Fibroblast of skin of right quadriceps (primary cell): ENCODE measurements around the gene TMPRSS11E.
"Not testable (repeated sequence)": the region's sequence is repeated elsewhere in the genome, so short reads cannot be mapped to it uniquely, and the experiment has no call there.

ENCODE experiments used
- DNase-seq: peaks from one replicate; pipeline ENCODE4 v3.0.0-alpha.2; 2013

Gene TMPRSS11E, protein sequence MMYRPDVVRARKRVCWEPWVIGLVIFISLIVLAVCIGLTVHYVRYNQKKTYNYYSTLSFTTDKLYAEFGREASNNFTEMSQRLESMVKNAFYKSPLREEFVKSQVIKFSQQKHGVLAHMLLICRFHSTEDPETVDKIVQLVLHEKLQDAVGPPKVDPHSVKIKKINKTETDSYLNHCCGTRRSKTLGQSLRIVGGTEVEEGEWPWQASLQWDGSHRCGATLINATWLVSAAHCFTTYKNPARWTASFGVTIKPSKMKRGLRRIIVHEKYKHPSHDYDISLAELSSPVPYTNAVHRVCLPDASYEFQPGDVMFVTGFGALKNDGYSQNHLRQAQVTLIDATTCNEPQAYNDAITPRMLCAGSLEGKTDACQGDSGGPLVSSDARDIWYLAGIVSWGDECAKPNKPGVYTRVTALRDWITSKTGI

DNA sequence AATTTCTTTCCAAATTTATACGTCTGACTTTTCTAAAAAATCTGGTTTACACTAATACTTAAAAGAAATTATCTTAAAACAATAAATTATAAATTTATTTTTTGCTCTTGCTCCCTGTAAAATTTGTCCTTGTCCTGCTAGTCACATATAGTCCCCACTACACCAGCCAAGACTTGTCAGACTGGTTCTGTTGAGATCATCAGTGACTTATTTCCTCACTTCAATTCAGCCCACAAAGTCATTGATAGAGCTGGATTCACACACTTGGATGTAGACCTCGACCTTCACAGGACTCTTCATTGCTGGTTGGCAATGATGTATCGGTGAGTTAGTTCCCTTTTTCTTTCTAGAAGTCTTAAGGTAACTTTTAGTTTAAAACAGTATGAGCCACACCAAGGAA is at the start of gene TMPRSS11E:
TSS of gene TMPRSS11E (plus strand) at position 263 of the 400 bp plus-strand sequence. CDS start at position 313, 50 bp downstream.
- DNase-seq, result no peak

DNA sequence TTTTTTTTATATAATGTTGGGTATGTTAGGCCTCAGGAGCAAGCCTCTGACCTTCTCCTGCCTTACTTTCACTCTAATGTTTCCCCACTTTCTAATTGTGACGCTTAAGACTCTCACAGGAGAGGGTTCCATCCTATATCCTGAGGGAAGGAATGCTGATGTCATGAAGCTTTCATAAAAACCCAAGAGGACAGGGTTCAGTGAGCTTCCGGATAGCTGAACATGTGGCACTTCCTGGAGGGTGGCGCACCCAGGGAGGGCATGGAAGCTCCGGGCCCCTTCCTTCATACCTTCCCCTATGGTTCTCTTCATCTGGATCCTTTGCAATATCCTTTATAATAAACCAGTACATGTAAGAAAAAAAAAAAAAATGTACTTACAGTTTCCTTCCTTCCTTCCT is 48.0 kb upstream of the TMPRSS11E start:
- no peak for DNase-seq

DNA sequence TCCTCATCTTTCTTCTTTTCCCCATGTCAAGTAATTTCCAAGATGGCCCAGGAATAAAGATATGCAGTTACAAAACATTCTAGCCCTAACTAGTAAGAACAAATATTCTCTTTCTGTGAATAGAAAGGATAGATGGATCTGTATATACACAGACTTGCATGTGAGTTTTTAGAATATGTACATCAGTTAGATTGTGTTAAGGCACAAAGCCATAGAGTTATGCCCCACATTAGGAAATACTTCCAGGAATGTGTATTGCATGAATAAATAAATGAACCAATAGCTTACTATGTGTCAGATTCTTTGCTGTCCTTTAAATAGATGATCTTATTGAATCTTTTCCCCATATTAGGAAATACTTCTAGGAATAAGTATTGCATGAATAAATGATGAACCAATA is 46.0 kb upstream of the TMPRSS11E start:
- DNase-seq, result peak; percentile 6

DNA sequence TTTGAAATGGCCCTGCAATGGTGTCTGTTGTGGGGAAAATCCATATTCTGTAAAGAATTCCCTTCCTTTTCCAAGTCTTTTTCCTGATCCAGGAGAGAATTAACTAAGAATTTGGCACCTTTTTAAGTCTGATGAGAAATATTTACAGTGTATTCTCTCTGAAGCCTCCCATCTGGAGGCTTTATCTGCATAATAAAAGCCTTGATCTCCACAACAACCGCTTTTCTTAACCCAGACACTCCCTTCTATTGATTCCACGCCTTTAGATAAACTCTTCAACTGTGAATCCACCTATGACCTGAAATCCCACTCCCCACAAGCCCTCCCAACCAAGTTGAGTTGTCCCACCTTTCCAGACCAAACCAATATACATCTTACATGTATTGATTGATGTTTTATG is 43.1 kb upstream of the TMPRSS11E start:
- DNase-seq, result no peak

DNA sequence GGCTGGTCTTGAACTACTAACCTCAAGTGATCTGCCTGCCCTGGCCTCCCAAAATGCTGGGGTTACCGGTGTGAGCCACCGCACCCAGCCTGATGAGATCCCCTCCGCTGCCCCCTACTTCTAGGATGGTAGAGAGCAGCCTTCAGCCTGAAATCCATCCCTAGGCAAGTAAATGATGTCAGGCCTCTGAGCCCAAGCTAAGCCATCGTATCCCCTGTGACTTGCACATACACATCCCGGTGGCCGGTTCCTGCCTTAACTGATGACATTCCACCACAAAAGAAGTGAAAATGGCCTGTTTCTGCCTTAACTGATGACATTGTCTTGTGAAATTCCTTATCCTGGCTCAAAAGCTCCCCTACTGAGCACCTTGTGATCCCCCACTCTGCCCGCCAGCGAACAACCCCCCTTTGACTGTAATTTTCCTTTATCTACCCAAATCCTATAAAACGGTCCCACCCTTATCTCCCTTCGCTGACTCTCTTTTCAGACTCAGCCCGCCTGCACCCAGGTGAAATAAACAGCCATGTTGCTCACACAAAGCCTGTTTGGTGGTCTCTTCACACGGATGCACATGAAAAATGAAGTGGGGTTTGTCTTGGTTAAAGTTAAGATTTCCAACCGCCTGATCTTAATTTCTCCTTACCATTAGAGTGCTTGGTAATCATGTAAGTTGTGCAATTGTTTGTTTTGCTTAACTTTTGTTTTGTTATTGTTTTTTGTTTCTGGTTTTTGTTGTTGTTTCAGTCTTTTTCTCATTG is 41.4 kb upstream of the TMPRSS11E start:
- DNase-seq, result not testable (repeated sequence)

DNA sequence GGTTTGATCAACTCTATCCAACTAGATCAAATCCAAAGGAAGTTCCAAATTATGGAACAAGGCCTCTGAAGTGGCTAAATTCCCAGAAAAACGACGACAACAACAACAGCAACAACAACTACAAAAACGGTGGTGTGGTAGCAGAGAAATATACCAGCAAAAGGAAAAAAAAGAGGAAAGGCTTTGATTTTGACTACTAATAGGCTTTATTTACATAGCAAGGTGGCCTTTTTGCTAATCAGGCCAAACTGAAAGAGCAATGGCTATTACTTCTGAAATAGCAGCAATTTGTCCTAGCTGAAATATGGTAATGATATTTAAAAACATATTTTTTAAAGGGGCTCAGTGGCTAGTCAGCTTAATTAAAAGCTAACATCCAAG is 40.8 kb upstream of the TMPRSS11E start:
- DNase-seq, result no peak

DNA sequence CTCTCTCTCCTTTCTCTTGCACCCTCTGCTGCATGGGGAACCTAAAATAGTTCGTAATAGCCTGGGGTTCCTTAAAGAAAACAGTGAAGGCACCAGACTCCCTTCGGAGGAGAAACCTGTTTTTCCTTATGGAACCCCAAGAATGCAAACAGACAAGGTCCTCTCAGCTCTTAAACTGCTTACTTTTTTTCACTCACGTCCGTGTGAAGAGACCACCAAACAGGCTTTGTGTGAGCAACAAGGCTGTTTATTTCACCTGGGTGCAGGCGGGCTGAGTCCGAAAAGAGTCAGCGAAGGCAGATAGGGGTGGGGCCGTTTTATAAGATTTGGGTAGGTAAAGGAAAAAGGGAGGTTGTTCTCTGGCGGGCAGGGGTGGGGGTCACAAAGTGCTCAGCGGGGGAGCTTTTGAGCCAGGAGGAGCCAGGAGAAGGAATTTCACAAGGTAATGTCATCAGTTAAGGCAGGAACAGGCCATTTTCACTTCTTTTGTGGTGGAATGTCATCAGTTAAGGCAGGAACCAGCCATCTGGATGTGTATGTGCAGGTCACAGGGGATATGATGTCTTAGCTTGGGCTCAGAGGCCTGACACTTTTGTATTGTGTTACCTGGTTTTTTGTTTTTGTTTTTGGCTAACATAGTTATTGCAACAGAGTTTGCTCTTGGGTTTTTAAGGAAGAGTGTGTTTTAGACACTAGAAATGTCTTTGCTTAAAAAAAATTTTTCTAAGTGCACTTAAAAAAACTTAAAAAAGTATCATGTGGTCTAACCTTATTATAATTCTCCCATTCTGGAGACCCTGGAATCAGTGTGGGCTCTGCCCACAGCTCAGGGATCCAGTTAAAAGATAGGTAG is 40.0 kb upstream of the TMPRSS11E start:
- not testable (repeated sequence) for DNase-seq

DNA sequence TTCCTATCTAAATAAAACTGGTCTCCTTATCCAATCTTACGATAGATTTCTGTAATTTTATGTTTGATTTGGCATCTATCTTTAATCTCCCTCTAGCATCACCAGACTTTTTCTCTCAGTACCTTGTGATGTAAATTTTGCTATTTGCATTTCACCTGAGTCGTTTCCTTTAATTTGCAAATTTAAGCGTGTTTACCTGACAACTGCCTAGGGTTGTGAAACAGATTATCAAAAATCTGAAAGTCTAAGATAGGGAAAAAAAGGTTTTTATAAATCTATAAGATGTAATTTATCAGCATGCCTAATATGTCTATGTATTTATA is 39.4 kb upstream of the TMPRSS11E start:
- DNase-seq, result no peak

DNA sequence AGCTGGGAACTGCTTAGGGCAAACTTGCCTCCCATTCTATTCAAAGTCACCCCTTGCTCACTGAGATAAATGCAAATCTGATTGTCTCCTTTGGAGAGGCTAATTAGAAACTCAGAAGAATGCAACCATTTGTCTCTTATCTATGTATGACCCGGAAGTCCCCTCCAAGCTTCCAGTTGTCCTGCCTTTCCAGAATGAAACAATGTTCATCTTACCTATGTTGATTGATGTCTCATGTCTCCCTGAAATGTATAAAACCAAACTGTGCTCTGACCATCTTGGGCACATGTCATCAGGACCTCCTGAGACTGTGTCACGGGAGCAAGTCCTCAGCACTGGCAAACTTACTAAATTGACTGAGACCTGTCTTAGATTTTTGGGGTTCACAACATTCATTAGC is 37.1 kb upstream of the TMPRSS11E start:
- DNase-seq, result no peak

DNA sequence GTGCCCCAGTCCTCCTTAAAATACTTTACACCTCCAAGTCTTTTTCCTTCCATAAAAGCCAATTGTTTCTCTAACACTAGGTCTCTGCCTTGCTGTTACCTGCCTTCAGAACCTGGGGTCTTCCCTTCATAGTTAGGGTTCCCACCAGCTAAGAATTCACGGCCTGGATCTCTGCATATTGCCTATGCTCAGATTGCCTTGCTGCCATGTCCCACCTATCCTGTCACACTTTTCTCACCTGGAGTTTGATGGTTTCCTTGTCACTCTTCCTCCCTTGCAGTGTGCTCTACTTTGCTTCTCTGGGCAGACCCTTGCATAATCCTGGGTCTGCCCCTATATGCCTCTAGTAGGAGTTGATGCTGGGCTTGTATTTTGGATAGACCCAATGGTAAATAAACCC is 36.6 kb upstream of the TMPRSS11E start:
- DNase-seq, result no peak

DNA sequence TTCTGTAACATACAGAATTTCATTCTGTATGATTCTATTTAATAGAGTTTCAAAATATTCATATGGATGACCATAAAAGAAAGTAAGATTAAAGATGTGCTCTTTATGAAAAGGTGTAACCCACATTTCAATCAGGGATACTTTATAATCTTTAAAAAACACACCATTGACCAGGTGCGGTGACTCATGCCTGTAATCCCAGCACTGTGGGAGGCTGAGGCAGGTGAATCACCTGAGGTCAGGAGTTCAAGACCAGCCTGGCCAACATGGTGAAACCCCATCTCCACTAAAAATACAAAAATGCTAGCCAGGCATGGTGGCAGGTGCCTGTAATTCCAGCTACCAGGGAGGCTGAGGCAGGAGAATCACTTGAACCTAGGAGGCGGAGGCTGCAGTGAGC is 35.2 kb upstream of the TMPRSS11E start:
- DNase-seq, result not testable (repeated sequence)

DNA sequence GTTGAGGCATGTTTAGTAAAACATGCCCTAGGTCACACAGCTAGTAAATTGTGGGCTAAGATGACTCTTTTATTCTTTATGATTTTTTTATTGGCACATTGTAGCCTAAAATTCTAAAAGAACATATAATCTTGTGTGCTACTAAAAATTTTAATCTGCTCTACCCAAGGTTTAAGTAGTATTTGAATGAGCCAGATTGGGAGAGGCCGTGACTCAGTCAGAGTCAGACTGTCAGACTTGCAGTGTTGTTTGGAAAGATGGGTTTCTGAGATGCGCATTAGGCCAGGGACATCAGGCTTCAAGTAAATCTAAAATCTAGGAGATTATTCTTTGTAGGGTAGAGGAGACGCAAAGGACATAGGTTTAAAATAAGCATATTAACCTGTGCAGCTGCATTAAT is 30.7 kb upstream of the TMPRSS11E start:
- no peak for DNase-seq

DNA sequence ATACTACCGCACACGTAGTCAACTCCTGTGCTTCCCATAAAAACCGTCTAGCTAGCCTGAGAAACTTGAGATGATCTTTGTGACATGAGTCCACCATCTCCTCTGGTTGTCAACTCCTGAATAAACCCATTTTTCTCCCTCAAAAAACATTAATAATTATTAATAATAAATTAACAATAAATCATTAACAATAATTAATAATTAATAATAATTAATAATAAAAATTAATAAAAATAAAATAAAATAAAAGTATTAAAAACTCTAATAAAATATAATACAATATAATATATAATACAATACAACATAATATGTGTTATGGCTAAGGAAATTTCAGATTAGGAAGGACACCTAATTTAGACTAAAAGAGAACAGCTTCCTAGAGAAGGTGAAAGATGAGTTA is 20.7 kb upstream of the TMPRSS11E start:
- no peak for DNase-seq

DNA sequence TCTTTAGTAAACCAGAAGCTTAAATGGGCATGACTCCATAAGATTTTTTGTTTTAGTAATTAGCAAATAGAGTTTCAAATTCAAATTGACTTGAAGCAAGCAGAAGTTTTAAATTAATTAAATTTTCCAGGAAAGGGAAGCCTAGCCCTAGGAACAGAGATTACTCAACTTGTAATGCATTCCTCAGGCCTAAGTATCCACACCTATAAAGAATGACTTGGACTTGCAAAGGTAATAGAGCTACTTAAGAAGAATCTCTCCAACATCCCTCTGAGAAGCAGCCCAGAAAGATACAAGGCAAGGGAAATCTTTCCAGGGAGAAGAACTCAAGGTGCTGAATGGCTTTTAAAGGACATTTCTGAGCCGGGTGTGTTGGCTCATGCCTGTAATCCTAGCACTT is 16.9 kb upstream of the TMPRSS11E start:
- DNase-seq, result no peak

DNA sequence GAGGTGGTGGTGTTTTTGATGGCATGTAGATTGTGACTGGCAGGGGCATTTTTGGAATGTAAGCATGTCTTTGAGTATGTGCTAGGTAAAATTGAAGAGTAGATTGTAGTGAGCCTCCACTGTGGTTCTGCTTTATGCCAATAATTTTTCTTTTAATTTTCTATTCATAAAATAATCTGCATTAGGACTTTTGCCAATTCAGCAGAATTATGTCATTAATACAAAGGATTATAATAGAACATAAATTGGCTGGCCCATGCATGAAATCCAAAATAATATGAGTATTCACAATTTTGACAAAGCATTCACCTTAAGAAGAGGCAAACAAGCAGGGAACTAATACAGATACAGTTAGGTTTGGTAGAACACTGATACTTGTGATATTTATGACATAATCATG is 14.9 kb upstream of the TMPRSS11E start:
- no peak for DNase-seq

DNA sequence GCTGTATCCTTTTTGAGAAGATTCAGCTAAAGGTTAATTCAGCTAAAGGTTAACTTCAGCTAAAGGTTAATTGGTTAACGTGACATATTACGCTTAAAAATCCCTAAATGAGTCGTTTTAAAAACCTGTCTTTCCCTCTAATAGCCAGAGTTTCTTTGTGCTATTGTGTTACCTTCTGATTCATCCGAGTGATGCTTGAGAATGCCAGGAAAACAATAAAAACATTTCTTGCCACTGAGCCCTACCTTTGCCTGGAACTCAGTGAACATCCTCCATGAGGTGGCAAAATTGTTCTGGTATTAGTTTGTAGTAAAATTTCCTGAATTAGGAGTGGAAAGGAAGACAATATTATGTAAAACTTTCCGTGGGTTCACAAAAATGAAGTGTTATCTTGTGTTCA is 13.7 kb upstream of the TMPRSS11E start:
- no peak for DNase-seq

DNA sequence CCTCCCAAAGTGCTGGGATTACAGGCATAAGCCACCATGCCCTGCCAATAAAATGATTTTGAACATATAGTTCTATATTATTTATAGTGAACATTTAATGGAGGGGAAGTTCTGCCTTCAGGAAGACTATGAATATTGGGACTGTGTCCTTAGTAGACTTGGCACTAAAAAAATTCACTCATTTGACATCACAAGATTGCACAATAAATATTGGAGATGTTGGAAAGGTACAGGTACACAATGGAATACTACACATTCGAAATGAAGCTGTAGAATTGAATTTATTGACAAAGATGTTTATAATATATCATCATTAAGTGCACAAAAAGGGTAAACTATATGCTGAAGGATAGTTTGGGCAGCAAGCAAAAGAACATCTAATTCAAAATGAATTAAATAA is 13.0 kb upstream of the TMPRSS11E start:
- no peak for DNase-seq

DNA sequence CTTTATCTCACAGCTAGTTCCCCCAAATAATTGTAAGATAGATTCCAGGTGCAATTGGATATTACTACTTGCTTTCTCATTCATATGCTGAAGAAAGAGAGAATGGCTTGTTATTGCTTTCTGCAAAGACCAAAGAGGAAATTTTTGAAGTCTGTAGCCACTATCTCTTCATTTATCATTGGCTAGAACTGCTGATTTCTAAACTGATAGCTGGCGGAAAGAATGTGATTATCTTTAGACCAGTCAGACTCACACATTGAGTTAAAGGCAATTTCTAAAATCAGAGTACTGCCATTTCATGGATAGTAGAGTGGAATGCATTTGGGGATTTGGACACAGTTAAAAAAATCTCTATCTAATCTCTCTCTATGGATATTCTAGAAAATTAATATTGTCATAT is 12.4 kb upstream of the TMPRSS11E start:
- no peak for DNase-seq

DNA sequence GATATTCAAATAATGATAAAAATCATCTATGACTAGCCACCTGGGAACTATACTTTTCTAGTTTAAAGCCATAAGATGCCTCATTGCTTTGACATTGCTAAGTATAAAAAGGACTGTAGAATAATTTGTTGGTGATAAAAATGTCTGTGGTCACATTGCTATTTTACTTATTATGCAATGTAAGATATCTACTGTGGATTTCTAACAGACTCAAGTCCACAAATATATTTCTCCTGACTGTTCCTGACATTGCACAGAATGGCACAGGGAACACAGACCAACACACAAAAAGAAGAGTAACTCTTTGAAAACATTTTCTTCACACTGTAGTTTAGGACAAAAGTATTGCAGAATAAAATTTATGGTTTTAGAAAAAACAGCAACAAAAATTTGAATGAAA is 2.2 kb upstream of the TMPRSS11E start:
- DNase-seq, result no peak

DNA sequence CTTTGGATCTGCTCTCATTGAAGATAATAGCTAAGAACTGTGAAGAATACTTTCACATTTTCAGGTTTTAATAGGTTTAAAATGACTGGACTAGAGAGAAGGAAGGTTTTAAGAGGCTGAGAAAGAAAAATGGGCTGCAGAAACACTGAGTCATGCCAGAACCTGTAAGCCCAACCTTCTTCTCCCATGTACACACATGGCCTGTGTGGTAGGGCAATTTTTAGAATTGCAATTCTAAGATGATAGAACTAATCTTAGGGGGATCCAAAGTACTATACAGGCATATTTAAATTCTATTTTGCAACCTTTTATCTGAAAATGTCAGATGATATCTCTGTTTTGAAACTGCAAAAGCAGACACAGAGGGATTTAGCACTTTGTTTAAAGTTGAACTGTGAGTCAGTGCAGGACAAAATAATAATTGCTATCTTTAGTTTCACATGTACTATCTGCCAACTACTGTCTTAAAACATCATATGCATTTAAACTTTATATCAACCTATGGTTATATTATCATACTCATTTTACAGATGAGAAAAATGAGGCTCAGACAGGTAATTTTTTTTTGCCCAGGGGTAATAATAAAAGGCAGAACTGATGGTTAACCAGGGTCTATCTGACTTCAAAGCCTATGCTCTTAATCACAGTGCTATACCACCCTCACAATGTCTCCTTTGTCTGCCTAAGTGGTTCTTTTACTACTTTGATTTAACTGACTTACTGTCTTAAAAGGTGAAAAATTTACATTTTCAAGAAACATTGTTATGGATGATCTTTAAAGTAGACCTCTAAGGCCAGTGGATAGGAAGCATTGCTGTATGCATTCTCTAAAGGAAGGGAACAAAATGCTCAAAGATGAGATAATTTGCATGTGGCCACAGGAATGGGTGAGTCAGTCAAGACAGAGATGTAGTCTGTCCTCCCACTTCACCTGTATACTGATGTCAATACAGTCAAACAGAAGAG is 4.3 kb downstream of the TMPRSS11E start:
- no peak for DNase-seq

DNA sequence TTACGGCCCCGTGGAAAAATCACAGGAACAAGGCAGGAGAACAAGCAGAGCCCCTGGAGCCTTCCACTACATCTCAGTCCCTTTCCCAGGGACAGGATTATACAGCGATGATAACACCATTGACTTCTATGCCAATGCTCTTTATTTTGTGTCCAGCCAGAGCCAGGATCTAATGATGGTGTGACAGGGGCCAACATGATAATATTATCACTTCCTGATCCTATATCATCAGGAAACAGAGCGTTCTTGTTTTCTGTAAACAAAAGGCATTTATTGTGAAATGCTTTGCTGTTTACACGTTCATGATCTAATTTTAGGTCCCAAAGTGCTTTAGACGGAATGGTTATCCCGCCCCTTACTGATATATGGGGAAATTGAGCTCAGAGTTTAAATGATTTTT is 12.8 kb downstream of the TMPRSS11E start:
- no peak for DNase-seq

DNA sequence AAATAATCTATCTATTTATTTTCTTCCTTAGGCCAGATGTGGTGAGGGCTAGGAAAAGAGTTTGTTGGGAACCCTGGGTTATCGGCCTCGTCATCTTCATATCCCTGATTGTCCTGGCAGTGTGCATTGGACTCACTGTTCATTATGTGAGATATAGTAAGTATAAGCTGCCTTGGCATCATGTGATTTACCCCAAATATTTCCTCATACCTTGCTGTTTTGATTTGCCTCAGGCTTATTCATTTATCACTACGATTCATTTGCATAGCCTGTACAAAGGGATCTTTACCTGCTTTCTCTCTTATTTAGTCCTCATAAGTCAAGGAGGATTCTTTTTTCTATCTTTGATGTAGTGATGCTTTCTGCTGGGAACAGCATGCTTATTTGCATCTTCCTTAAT is 14.5 kb downstream of the TMPRSS11E start:
- no peak for DNase-seq
